GM12892 (cell line): ENCODE data around the gene SSRP1.

Experiments used
- POLR2A ChIP-seq: IDR thresholded peaks from 2 replicates; pipeline ENCODE4 v1.6.1; 2011; ENCODE audit warnings: low read depth, low read length, control low read depth
- POLR2AphosphoS5 ChIP-seq: IDR thresholded peaks from 2 replicates; pipeline ENCODE4 v1.6.1; 2011; ENCODE audit warnings: low read depth, low read length, control low read depth
- TAF1 ChIP-seq: IDR thresholded peaks from 2 replicates; pipeline ENCODE4 v1.6.1; 2011; ENCODE audit warnings: low read depth, mild to moderate bottlenecking, control low read depth, low read length, borderline replicate concordance

DNA sequence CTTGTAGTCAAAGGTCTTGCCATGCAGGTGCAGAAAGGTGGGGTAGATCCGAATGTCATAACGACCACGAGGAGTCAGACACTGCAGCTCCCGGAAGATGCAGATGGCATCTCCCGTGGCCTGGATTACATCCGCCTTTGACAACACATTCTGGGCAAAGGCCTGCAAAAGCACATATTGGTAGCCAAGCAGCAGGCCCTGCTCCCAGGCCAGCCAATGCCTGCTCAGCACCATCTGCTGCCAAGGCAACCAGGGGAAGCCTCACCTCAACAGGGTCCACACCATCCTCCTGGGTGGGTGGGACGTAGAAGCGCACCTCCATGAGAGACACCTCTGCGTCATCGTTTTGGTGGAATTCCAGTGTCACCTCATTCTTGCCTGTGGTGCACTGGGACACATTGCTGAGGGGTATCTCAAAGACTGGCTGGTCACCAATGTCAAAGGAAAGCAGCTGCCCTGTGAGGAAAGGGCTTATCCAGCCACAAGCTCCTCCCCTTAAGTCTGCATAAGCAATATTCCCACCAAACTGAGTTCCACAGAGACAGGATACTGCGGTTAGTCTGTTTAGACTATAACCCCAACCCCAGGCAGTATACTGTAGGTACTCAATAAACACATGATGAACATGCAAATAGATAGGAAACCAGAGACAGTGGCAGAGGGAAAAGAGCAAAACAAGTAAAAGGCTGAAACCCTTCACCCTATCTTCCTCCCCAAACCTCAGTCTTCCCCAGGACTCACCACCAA, 2.8 kb downstream of the SSRP1 start:
- TF ChIP-seq POLR2AphosphoS5 (no peak), POLR2A (no peak), TAF1 (no peak)
